22Rv1 (cell line): Measurements from ENCODE around the gene AKAP6.

ENCODE experiments used
- H3K27ac ChIP-seq: fragments of 450-650 bp; 2 replicates; pipeline ENCODE4 v1.5.1; 2017
- CTCF ChIP-seq: fragments of 450-650 bp; IDR thresholded peaks from 2 replicates; pipeline ENCODE4 v1.5.1; 2017; ENCODE audit warnings: mild to moderate bottlenecking
- ZFX ChIP-seq: fragments of 450-650 bp; IDR thresholded peaks from 2 replicates; pipeline ENCODE4 v1.6.1; 2017; ENCODE audit warnings: antibody characterized with exemption, borderline replicate concordance

AKAP6 gene

GRCh38 chr14:32809255-32809654 is 480.2 kb downstream of the AKAP6 start:
- no peak for TF ChIP-seq ZFX
- TF ChIP-seq CTCF = no peak
- H3K27ac ChIP-seq = no peak overlapping the region

DNA sequence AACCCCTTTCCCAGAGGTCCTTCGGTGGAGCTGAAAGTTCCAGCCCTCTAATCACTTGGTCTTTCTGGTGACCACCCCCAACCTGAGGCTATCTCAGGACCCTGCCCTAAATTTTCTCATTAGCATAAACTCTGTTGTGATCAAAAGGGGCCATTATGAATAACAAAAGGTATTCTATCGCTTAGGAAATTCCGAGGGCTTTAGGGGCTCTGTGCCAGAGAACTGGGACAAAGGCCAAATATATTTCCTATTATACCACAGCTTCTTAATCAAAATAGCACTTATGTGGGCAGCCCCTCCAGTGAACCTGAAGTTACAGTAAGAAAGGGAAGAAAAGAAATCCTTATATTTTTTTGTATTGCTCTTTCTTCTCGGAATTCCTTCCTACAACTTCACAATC is 484.3 kb downstream of the AKAP6 start:
- no peak overlapping the region for H3K27ac ChIP-seq
- no peak for TF ChIP-seq ZFX
- TF ChIP-seq CTCF = no peak

- no peak overlapping the region for H3K27ac ChIP-seq
- TF ChIP-seq ZFX = no peak
- no peak for TF ChIP-seq CTCF
Measured at GRCh38 chr14:32814721-32815120, 485.6 kb downstream of the AKAP6 start.

DNA sequence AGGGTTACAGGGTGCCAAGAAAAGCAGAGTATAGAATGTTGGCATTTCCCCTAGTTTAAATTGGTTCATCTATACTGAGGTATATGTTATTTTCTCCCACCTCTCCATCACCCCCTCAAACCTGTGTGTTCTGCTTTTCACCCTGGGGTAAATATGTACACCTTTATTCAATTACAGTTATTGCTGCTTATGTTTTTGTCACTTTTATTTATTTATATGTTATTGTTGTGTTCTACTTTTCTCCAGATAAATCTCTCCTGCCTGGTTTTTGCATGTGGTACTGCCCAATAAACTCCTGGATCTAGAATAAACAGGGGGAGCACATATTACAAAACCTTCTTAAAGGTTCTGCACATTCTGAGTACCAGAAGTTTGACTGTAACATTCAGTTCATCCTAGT is 487.5 kb downstream of the AKAP6 start:
- H3K27ac ChIP-seq = no peak overlapping the region

DNA sequence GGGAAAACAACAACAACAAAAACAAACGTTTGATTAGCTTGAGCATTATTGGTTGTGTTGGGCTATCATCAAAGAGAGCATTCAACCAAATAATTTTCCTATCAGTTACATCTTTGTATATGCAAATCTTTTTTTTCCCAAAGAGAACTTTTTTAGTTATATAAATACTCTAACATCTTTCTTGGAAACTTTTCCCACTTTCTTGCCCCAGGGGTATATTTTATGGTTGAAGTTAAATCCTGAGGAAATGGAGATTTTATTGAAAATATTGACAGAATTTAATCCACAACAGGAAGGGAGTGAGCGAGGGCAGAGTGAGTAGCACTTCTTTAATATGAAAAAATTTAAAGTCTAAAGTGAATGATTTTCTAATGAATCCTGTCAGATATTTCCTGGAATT is 488.7 kb downstream of the AKAP6 start:
- TF ChIP-seq ZFX (no peak), CTCF (no peak)
- no peak overlapping the region for H3K27ac ChIP-seq

More for the DNA sequence above, 487.5 kb downstream of the AKAP6 start:
- TF ChIP-seq ZFX (no peak), CTCF (no peak)

GRCh38 chr14:32818581-32818980 is 489.5 kb downstream of the AKAP6 start:
- TF ChIP-seq CTCF (no peak), ZFX (no peak)
- no peak overlapping the region for H3K27ac ChIP-seq

- H3K27ac ChIP-seq = no peak overlapping the region
- TF ChIP-seq CTCF = no peak
- no peak for TF ChIP-seq ZFX
Measured at GRCh38 chr14:32820181-32820580, 491.1 kb downstream of the AKAP6 start.
